ENCODE data around the gene CARD9.

Gene CARD9

DNA sequence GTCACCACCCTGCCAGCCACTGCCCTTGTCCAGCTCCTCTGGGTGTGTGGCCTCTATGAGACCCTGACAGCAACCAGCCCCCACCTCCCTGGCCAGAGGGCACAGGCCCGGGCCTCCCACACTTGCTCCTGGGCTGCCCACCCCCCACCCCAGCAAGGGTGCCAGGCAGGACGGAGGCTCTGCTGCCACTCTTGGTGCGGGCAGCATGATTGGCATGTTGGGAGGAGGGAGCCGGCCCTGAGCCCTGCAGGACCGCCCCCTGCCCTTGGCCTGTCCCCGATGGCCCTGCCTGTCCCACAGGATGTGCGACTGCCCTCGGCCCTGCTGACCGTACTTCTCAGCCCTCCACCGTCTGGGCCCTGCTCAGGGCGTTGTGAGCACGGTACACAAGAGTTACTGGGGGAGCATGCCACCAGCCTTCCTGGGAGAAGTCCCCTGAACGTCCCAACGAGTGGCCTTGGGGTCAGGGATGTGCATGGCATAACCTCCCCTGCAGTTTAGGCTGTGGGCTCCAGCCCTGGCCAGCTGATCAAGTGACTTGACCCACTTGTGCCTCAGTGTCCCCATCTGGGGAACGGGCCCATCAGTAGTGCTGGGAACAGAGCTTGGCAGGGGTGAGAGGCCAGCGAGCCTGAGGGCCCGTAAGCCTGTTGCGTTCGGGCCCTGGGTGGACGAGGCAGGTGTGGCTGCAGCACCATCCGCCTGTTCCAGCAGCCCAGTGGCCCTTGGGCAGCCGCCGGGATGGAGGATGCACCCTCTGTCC lies 30.2 kb downstream of the CARD9 start:
- WGBS, 2 donors (ENCODE audit: extremely low coverage in 2 of 2, insufficient read length in 2 of 2, insufficient replicate concordance in 1 of 2), result no CpG with 5 or more reads among the region's 23 CpGs
- Histone ChIP-seq H3K9me3 (replicated peaks in 1 of 2; ENCODE audit: control insufficient read depth in 2 of 2, insufficient read depth in 1 of 2, low read depth in 1 of 2, low read length in 2 of 2) (no peaks in the 10 kb centered on the region), H2BK120ac (ENCODE audit: low read depth, low read length) (peak overlapping the region; percentile 25), H3K18ac (ENCODE audit: low read length) (peak overlapping the region; percentile 98), H3K27me3 (ENCODE audit: control insufficient read depth in 3 of 3, insufficient read depth in 3 of 3, low read depth in 1 of 3, low read length in 3 of 3) (no peaks in the 10 kb centered on the region), H3K79me1 (ENCODE audit: low read depth, low read length) (peaks cover 17% of the 10 kb centered on the region), H2BK5ac (ENCODE audit: low read length) (peak overlapping the region; percentile 94), H3K4ac (ENCODE audit: low read length) (peak overlapping the region; percentile 96), H2BK15ac (ENCODE audit: low read length) (peak overlapping the region; percentile 72), H3K4me1 (ENCODE audit: control insufficient read depth in 2 of 2, insufficient read depth in 1 of 2, low read depth in 1 of 2, low read length in 2 of 2) (peaks cover 16 to 25% of the 10 kb centered on the region in 2 donors), H3K4me3 (ENCODE audit: low read length in 2 of 2) (peak overlapping the region in 1 of 2 donors; percentile 28), H2AK5ac (ENCODE audit: low read depth, low read length) (peak overlapping the region; percentile 100), H3K23ac (ENCODE audit: low read depth, low read length, poor library complexity) (peak overlapping the region; percentile 62), H2BK12ac (ENCODE audit: low read length) (peak overlapping the region; percentile 100), H3K14ac (ENCODE audit: low read length) (peak overlapping the region; percentile 100), H3K4me2 (ENCODE audit: insufficient read depth, low read length, poor library complexity, severe bottlenecking) (peak overlapping the region; percentile 84), H2AFZ (ENCODE audit: low read length) (no peak overlapping the region), H4K8ac (ENCODE audit: low read depth, low read length) (peak overlapping the region; percentile 97), H4K91ac (ENCODE audit: low read depth, low read length, poor library complexity) (peak overlapping the region; percentile 99), H3K9ac (ENCODE audit: low read depth, low read length, poor library complexity) (peak overlapping the region; percentile 78), H3K27ac (replicated peaks; ENCODE audit: low read length) (peak overlapping the region; percentile 57), H3K36me3 (replicated peaks in 1 of 2; ENCODE audit: control insufficient read depth in 2 of 2, insufficient read depth in 2 of 2, low read length in 2 of 2) (peaks cover 24 to 44% of the 10 kb centered on the region in 2 donors)
- DNase-seq (ENCODE audit: low spot score), result no peak

GRCh38 chr9:136342181-136343120 lies 31.0 kb downstream of the CARD9 start:
- peak overlapping the region; percentile 62 for H3K23ac ChIP-seq (ENCODE audit: low read depth, low read length, poor library complexity)
- no peak overlapping the region for H4K91ac ChIP-seq (ENCODE audit: low read depth, low read length, poor library complexity)
- DNase-seq (ENCODE audit: low spot score), result peak; percentile 94
- peak overlapping the region; percentile 94 for H2BK5ac ChIP-seq (ENCODE audit: low read length)
- no peaks in the 10 kb centered on the region for H3K9me3 ChIP-seq (replicated peaks in 1 of 2; ENCODE audit: control insufficient read depth in 2 of 2, insufficient read depth in 1 of 2, low read depth in 1 of 2, low read length in 2 of 2)
- H3K4me3 ChIP-seq (ENCODE audit: low read length in 2 of 2), result peak overlapping the region in 1 of 2 donors; percentile 71
- H3K18ac ChIP-seq (ENCODE audit: low read length), result peak overlapping the region; percentile 99
- H3K27ac ChIP-seq (replicated peaks; ENCODE audit: low read length), result peak overlapping the region; percentile 68
- peak overlapping the region; percentile 100 for H2AK5ac ChIP-seq (ENCODE audit: low read depth, low read length)
- H4K8ac ChIP-seq (ENCODE audit: low read depth, low read length), result no peak overlapping the region
- H3K4me2 ChIP-seq (ENCODE audit: insufficient read depth, low read length, poor library complexity, severe bottlenecking), result peak overlapping the region; percentile 84
- peak overlapping the region; percentile 41 for H2BK12ac ChIP-seq (ENCODE audit: low read length)
- WGBS, 2 donors (ENCODE audit: extremely low coverage in 2 of 2, insufficient read length in 2 of 2, insufficient replicate concordance in 1 of 2), result no CpG with 5 or more reads among the region's 60 CpGs
- H3K27me3 ChIP-seq (ENCODE audit: control insufficient read depth in 3 of 3, insufficient read depth in 3 of 3, low read depth in 1 of 3, low read length in 3 of 3), result no peaks in the 10 kb centered on the region
- H3K9ac ChIP-seq (ENCODE audit: low read depth, low read length, poor library complexity), result peak overlapping the region; percentile 84
- peak overlapping the region; percentile 97 for H2BK15ac ChIP-seq (ENCODE audit: low read length)
- peak overlapping the region; percentile 94 for H2BK120ac ChIP-seq (ENCODE audit: low read depth, low read length)
- H3K4me1 ChIP-seq (ENCODE audit: control insufficient read depth in 2 of 2, insufficient read depth in 1 of 2, low read depth in 1 of 2, low read length in 2 of 2), result peaks cover 16 to 25% of the 10 kb centered on the region in 2 donors
- peak overlapping the region; percentile 76 for H3K4ac ChIP-seq (ENCODE audit: low read length)
- H2AFZ ChIP-seq (ENCODE audit: low read length), result no peak overlapping the region
- peaks cover 17% of the 10 kb centered on the region for H3K79me1 ChIP-seq (ENCODE audit: low read depth, low read length)
- peaks cover 27 to 53% of the 10 kb centered on the region in 2 donors for H3K36me3 ChIP-seq (replicated peaks in 1 of 2; ENCODE audit: control insufficient read depth in 2 of 2, insufficient read depth in 2 of 2, low read length in 2 of 2)
- H3K14ac ChIP-seq (ENCODE audit: low read length), result peak overlapping the region; percentile 38

DNA sequence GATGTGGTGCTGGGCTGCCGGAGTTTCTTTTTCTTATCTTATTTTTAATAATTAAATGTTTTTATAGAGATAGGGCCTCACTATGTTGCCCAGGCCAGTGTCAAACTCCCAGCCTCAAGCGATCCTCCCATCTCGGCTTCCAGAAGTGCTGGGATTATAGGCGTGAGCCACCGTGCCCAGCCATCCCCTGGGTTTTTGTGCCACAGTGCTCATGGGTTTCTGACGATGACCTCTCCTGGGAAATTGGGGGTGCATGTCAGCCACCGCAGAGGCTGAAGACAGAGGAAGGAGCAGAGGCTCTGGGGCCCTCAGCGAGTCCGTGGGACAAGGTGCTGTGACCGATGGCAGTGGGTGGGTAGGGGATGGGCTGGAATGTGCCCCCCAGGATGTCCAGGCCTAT lies 31.7 kb downstream of the CARD9 start:
- peak overlapping the region; percentile 99 for H3K18ac ChIP-seq (ENCODE audit: low read length)
- H3K36me3 ChIP-seq (replicated peaks in 1 of 2; ENCODE audit: control insufficient read depth in 2 of 2, insufficient read depth in 2 of 2, low read length in 2 of 2), result peaks cover 30 to 60% of the 10 kb centered on the region in 2 donors
- H3K4ac ChIP-seq (ENCODE audit: low read length), result peak overlapping the region; percentile 76
- H4K91ac ChIP-seq (ENCODE audit: low read depth, low read length, poor library complexity), result no peak overlapping the region
- peaks cover 15 to 25% of the 10 kb centered on the region in 2 donors for H3K4me1 ChIP-seq (ENCODE audit: control insufficient read depth in 2 of 2, insufficient read depth in 1 of 2, low read depth in 1 of 2, low read length in 2 of 2)
- no peaks in the 10 kb centered on the region for H3K27me3 ChIP-seq (ENCODE audit: control insufficient read depth in 3 of 3, insufficient read depth in 3 of 3, low read depth in 1 of 3, low read length in 3 of 3)
- no peak for DNase-seq (ENCODE audit: low spot score)
- peak overlapping the region; percentile 77 for H3K9ac ChIP-seq (ENCODE audit: low read depth, low read length, poor library complexity)
- H3K4me2 ChIP-seq (ENCODE audit: insufficient read depth, low read length, poor library complexity, severe bottlenecking), result peak overlapping the region; percentile 84
- no peak overlapping the region for H2AFZ ChIP-seq (ENCODE audit: low read length)
- H2BK120ac ChIP-seq (ENCODE audit: low read depth, low read length), result peak overlapping the region; percentile 94
- no peaks in the 10 kb centered on the region for H3K9me3 ChIP-seq (replicated peaks in 1 of 2; ENCODE audit: control insufficient read depth in 2 of 2, insufficient read depth in 1 of 2, low read depth in 1 of 2, low read length in 2 of 2)
- H2BK12ac ChIP-seq (ENCODE audit: low read length), result peak overlapping the region; percentile 41
- no peak overlapping the region for H2BK5ac ChIP-seq (ENCODE audit: low read length)
- peak overlapping the region; percentile 97 for H2BK15ac ChIP-seq (ENCODE audit: low read length)
- H3K79me1 ChIP-seq (ENCODE audit: low read depth, low read length), result peaks cover 13% of the 10 kb centered on the region
- no peak overlapping the region for H3K4me3 ChIP-seq (ENCODE audit: low read length in 2 of 2)
- peak overlapping the region; percentile 99 for H2AK5ac ChIP-seq (ENCODE audit: low read depth, low read length)
- H4K8ac ChIP-seq (ENCODE audit: low read depth, low read length), result no peak overlapping the region
- H3K14ac ChIP-seq (ENCODE audit: low read length), result peak overlapping the region; percentile 38
- H3K27ac ChIP-seq (replicated peaks; ENCODE audit: low read length), result peak overlapping the region; percentile 68
- peak overlapping the region; percentile 62 for H3K23ac ChIP-seq (ENCODE audit: low read depth, low read length, poor library complexity)
- WGBS, 2 donors (ENCODE audit: extremely low coverage in 2 of 2, insufficient read length in 2 of 2, insufficient replicate concordance in 1 of 2), result no CpG with 5 or more reads among the region's 10 CpGs
